ENCODE results near the gene BAD.

DNA sequence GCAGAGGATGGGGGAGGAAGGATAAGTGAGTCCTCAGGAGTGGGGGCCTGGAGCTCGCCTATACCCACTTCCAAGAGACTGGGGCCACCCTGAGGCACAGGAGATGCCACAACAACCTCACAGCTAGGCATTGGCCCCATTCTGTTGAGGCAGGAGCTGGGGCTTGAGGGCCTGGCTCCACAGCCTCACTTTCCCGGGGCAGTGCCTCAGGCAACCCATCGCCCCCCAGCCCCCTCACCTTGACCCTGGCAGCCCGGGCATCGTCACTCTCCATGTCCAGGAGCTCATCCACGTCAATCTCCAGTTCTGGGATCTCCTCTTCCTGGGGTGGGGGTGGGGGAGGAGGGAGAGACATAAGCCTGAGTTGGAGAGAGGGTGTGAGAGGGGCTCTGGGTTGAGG, 39.5 kb downstream of the BAD start:
- no peak for TF ChIP-seq POLR2A (IDR thresholded peaks at IDR 0.05)
- TF ChIP-seq, protein P1, sequence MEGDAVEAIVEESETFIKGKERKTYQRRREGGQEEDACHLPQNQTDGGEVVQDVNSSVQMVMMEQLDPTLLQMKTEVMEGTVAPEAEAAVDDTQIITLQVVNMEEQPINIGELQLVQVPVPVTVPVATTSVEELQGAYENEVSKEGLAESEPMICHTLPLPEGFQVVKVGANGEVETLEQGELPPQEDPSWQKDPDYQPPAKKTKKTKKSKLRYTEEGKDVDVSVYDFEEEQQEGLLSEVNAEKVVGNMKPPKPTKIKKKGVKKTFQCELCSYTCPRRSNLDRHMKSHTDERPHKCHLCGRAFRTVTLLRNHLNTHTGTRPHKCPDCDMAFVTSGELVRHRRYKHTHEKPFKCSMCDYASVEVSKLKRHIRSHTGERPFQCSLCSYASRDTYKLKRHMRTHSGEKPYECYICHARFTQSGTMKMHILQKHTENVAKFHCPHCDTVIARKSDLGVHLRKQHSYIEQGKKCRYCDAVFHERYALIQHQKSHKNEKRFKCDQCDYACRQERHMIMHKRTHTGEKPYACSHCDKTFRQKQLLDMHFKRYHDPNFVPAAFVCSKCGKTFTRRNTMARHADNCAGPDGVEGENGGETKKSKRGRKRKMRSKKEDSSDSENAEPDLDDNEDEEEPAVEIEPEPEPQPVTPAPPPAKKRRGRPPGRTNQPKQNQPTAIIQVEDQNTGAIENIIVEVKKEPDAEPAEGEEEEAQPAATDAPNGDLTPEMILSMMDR (IDR thresholded peaks at IDR 0.05) = no peak

Measured in right lobe of liver (tissue), 4 donors.